Effector memory CD8-positive, alpha-beta T cell (primary cell): ENCODE data around the gene KIF2B.

Experiments
- ATAC-seq: fragments of 150-1000 bp; cut with Tn5 transposase; replicated peaks from 2 replicates; pipeline ENCODE4 v1.10.0; 2021; ENCODE audit warnings: mild to moderate bottlenecking, moderate library complexity
- DNase-seq, 3 experiments: peaks; one replicate each; pipeline ENCODE4 v3.0.0; 2021
- H3K27ac Mint-ChIP-seq, 2 donors: one replicate each; pipeline ENCODE4 v1.8.0; 2022; ENCODE audit warnings: mild to moderate bottlenecking in 2 of 2, mixed read lengths in 2 of 2, moderate library complexity in 2 of 2
- H3K27me3 Mint-ChIP-seq, 2 donors: one replicate each; pipeline ENCODE4 v1.8.0; 2022; ENCODE audit warnings: mixed read lengths in 2 of 2
- H3K36me3 Mint-ChIP-seq: one replicate; pipeline ENCODE4 v1.8.0; 2022; ENCODE audit warnings: mild to moderate bottlenecking, moderate library complexity, mixed read lengths; ENCODE audit not compliant: insufficient read depth
- H3K4me1 Mint-ChIP-seq, 2 donors: one replicate each; pipeline ENCODE4 v1.8.0; 2022; ENCODE audit warnings: low read depth in 2 of 2, mixed read lengths in 2 of 2
- H3K4me3 Mint-ChIP-seq, 2 donors: one replicate each; pipeline ENCODE4 v1.8.0; 2022; ENCODE audit warnings: mild to moderate bottlenecking in 2 of 2, mixed read lengths in 2 of 2, moderate library complexity in 2 of 2
- H3K9me3 Mint-ChIP-seq, 2 donors: one replicate each; pipeline ENCODE4 v1.8.0; 2022; ENCODE audit warnings: mixed read lengths in 2 of 2
- total RNA-seq, 9 experiments: gene quantifications; one replicate each; lab custom pipeline; 2026; lab: John Stamatoyannopoulos, UW

KIF2B gene, protein sequence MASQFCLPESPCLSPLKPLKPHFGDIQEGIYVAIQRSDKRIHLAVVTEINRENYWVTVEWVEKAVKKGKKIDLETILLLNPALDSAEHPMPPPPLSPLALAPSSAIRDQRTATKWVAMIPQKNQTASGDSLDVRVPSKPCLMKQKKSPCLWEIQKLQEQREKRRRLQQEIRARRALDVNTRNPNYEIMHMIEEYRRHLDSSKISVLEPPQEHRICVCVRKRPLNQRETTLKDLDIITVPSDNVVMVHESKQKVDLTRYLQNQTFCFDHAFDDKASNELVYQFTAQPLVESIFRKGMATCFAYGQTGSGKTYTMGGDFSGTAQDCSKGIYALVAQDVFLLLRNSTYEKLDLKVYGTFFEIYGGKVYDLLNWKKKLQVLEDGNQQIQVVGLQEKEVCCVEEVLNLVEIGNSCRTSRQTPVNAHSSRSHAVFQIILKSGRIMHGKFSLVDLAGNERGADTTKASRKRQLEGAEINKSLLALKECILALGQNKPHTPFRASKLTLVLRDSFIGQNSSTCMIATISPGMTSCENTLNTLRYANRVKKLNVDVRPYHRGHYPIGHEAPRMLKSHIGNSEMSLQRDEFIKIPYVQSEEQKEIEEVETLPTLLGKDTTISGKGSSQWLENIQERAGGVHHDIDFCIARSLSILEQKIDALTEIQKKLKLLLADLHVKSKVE
- 0 reads per million in 9 experiments for total RNA-seq

DNA sequence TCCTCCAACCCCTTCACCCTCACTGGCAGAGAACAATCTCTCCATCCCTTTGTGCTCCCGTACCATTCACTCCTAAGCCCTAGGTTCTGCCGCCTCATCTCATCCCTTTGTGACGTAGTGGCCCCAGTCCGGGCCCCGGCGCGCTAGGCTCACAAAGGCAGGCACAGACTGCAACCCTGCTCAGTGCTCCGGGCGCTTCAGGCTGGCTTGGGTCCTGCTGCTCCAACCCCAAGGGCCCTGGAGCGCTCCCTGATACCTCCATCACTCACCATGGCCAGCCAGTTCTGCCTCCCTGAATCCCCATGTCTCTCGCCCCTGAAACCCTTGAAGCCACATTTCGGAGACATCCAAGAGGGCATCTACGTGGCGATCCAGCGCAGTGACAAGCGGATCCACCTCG, at the start of gene KIF2B:
Gene KIF2B, plus strand, starts transcription at position 164 of the 400 bp plus-strand sequence. Its CDS starts 107 bp downstream, at position 271.
- Mint-ChIP-seq H3K4me3 (no peak within 1 kb of the TSS), H3K4me1 (no peaks in the 10 kb centered on the region), H3K36me3 (no peaks in the 10 kb centered on the region), H3K27me3 (no peaks in the 10 kb centered on the region), H3K9me3 (peaks cover 9 to 16% of the 10 kb centered on the region in 2 donors), H3K27ac (no peak within 1 kb of the TSS)
- no peak for DNase-seq
- no peak for ATAC-seq

DNA sequence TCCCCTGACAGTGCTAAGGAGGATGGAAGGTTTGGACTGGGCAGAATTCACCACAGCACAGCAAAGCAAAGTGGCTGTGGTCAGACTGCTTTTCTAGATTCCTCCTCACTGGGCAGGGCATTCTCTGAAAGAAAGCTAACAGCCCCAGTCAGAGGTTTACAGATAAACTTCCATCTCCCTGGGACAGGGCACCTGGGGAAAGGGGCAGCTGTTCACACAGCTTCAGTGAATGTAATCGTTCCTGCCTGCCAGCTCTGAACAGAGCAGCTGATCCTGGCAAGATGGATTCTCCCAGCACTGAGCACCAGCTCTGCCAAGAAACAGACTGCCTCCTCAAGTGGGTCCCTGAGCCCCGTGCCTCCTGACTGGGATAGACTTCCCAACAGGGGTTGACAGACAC, 42.4 kb upstream of the KIF2B start:
- Mint-ChIP-seq H3K36me3 (no peaks in the 10 kb centered on the region), H3K4me3 (no peak overlapping the region), H3K9me3 (peaks cover 0 to 26% of the 10 kb centered on the region in 2 donors), H3K27me3 (no peaks in the 10 kb centered on the region), H3K27ac (no peak overlapping the region), H3K4me1 (no peaks in the 10 kb centered on the region)
- DNase-seq, result no peak
- ATAC-seq, result no peak

DNA sequence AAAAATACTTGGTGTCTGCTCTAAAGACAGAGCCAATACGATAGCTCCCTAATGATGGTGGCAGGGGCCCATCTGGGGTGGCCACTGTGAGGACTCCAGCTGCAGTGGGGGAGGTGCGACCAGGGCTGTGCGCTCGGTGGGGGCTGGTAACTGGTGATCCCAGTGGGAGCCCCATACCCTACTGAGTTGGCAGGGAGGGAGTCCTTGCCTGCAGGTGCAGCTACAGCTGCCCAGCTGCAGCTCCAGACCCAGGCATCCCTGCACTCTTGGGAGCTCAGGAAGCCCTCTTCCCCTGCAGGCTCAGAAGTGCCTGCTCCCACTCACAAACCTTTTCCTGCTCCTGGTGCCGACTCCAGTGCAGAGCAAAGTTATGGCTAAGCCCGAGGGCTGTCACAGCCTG, 31.2 kb upstream of the KIF2B start:
- no peaks in the 10 kb centered on the region for H3K27me3 Mint-ChIP-seq
- ATAC-seq (no peak), DNase-seq (no peak)
- H3K4me3 Mint-ChIP-seq, result no peak overlapping the region
- no peaks in the 10 kb centered on the region for H3K4me1 Mint-ChIP-seq
- H3K27ac Mint-ChIP-seq, result no peak overlapping the region
- no peaks in the 10 kb centered on the region for H3K36me3 Mint-ChIP-seq
- peaks cover 4 to 7% of the 10 kb centered on the region in 2 donors for H3K9me3 Mint-ChIP-seq

DNA sequence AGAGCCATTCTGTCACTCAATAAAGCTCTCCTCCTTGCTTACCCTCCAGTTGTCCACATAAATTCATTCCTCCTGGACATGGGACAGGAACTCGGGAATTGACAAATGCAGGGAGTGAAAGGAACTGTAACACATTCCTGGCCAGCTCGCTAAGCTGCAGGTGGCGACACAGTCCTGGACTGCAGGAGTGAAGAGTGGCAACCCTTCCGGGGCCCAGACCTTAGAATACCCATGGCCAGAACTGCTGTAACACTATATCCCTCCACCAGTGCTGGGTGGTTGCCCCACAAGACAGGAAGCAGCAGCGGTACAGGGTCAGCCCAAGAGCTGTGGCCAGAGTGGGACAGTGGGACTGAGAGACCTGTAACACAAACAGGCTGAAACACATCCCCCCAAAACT, 30.3 kb upstream of the KIF2B start:
- H3K4me1 Mint-ChIP-seq, result no peaks in the 10 kb centered on the region

DNA sequence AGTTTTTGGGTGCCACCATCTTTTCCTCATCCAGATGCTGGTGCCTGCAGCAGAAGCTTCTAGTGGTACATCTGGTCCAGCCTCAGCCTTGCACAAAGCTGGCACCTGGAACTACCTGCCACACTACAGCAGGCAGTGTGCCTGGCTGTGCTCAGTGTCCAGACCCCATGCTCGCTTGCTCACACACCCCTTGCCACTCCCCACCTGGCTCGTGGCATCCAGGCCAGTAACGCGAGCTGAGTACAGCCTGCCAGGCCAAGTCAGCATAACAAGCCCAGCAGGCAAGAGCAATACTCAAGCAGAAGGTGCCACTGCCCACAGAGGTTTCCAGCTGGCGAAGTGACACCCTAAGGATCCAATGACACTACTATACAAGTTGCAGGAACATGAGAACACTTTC, 29.7 kb upstream of the KIF2B start:
- Mint-ChIP-seq H3K4me3 (no peak overlapping the region), H3K9me3 (peaks cover 4 to 7% of the 10 kb centered on the region in 2 donors), H3K4me1 (no peaks in the 10 kb centered on the region), H3K27me3 (no peaks in the 10 kb centered on the region), H3K27ac (no peak overlapping the region), H3K36me3 (no peaks in the 10 kb centered on the region)
- DNase-seq, result no peak
- ATAC-seq, result no peak

More for the DNA sequence above, 30.3 kb upstream of the KIF2B start:
- ATAC-seq, result no peak
- H3K4me3 Mint-ChIP-seq, result no peak overlapping the region
- H3K27ac Mint-ChIP-seq, result no peak overlapping the region
- DNase-seq, result no peak
- H3K9me3 Mint-ChIP-seq, result peaks cover 4 to 7% of the 10 kb centered on the region in 2 donors
- no peaks in the 10 kb centered on the region for H3K36me3 Mint-ChIP-seq
- H3K27me3 Mint-ChIP-seq, result no peaks in the 10 kb centered on the region

- no peaks in the 10 kb centered on the region for H3K27me3 Mint-ChIP-seq
- H3K9me3 Mint-ChIP-seq, result peaks cover 4 to 8% of the 10 kb centered on the region in 2 donors
- no peak overlapping the region for H3K4me3 Mint-ChIP-seq
- no peak for DNase-seq
- H3K4me1 Mint-ChIP-seq, result no peaks in the 10 kb centered on the region
- no peak for ATAC-seq
- no peak overlapping the region for H3K27ac Mint-ChIP-seq
- no peaks in the 10 kb centered on the region for H3K36me3 Mint-ChIP-seq
Measured at GRCh38 chr17:53794875-53795274, 27.9 kb upstream of the KIF2B start.

- DNase-seq (no peak), ATAC-seq (no peak)
- no peaks in the 10 kb centered on the region for H3K4me1 Mint-ChIP-seq
- no peak overlapping the region for H3K4me3 Mint-ChIP-seq
- no peaks in the 10 kb centered on the region for H3K27me3 Mint-ChIP-seq
- H3K9me3 Mint-ChIP-seq, result peaks cover 4 to 13% of the 10 kb centered on the region in 2 donors
- H3K36me3 Mint-ChIP-seq, result no peaks in the 10 kb centered on the region
- no peak overlapping the region for H3K27ac Mint-ChIP-seq
Measured at GRCh38 chr17:53796642-53797041, 26.1 kb upstream of the KIF2B start.

DNA sequence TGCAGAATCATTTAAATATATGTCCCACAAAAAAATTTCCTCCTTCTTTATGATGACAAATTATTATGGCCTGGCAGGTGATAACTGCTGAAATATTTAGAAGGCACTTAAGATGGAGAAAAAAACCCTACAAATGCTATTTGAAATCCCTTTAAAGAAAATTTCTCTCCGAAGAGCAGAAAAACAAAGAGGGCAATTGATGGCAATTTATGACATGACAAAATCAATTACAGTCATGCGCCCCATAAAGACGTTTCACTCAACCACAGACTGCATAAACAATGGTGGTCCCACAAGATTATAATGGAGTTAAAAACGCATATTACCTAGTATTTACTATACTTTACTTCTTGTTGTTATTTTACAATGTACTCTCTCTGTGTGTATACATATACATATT, 25.2 kb upstream of the KIF2B start:
- Mint-ChIP-seq H3K36me3 (no peaks in the 10 kb centered on the region), H3K9me3 (peaks cover 4 to 13% of the 10 kb centered on the region in 2 donors), H3K4me1 (no peaks in the 10 kb centered on the region), H3K27me3 (no peaks in the 10 kb centered on the region), H3K27ac (no peak overlapping the region), H3K4me3 (no peak overlapping the region)
- DNase-seq, result no peak
- no peak for ATAC-seq

DNA sequence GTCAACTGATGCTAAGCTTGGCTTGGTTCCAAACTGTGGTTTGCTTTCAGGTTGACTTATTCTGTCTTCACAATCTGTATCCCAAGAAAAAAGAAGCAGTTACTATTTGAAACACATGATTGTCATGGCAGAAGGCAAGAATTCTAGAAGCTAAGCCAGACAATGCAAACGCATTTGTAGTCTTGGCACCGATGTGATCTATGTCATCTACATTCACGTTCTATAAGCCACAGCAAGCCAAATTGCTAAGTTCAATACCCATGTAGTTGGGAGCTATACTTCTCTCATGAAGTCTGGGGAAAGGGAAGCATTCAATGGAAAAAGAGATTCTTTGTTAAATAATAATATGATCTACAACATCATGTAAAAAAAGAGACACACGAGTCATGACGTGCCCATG, 18.3 kb upstream of the KIF2B start:
- ATAC-seq, result no peak
- Mint-ChIP-seq H3K36me3 (no peaks in the 10 kb centered on the region), H3K27me3 (no peaks in the 10 kb centered on the region), H3K27ac (no peak overlapping the region), H3K4me3 (no peak overlapping the region), H3K9me3 (peaks cover 0 to 7% of the 10 kb centered on the region in 2 donors), H3K4me1 (no peaks in the 10 kb centered on the region)
- no peak for DNase-seq

GRCh38 chr17:53806473-53806872, 16.3 kb upstream of the KIF2B start:
- no peaks in the 10 kb centered on the region for H3K4me1 Mint-ChIP-seq
- ATAC-seq (no peak), DNase-seq (no peak)
- no peaks in the 10 kb centered on the region for H3K36me3 Mint-ChIP-seq
- H3K4me3 Mint-ChIP-seq, result no peak overlapping the region
- H3K27me3 Mint-ChIP-seq, result no peaks in the 10 kb centered on the region
- no peaks in the 10 kb centered on the region for H3K9me3 Mint-ChIP-seq
- H3K27ac Mint-ChIP-seq, result no peak overlapping the region

DNA sequence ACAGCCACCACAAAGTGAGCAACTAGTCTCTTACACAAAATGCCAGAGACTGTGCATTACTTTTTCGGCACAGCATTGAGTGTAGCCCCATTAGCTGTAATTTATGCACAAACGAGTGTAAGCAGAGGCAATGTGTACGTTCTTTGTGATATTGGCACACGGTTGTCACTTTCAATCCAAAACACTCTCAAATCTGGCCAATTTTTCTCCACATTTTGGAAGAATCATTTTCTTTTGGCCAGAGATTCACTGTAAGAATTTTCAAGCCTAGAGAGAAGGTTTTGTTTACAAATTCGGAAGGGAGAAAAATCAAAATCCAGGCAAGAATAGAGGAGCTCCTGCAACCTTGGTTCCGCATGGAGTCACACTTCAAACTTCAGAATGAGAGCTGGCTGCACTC, 15.4 kb upstream of the KIF2B start:
- Mint-ChIP-seq H3K9me3 (no peaks in the 10 kb centered on the region), H3K27ac (no peak overlapping the region), H3K36me3 (no peaks in the 10 kb centered on the region), H3K27me3 (no peaks in the 10 kb centered on the region), H3K4me1 (no peaks in the 10 kb centered on the region), H3K4me3 (no peak overlapping the region)
- no peak for ATAC-seq
- DNase-seq, result no peak

DNA sequence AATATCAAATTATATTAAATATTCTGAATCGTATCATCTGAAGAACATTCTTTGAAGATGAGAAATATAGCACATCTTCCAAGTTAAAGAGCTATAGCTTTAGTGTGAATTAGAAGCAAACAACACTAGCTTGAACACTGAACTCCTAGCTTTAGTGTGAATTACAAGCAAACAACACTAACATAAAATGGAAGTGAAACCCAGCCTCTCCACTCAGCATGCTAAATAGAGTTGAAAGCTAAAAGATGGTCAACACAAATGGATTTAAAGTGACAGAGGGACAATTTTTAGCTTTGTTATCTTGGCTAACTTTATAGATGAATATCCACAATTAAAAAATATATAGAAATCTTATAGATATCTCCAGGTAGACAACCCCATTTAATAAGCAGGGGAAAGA, 4.5 kb upstream of the KIF2B start:
- no peaks in the 10 kb centered on the region for H3K36me3 Mint-ChIP-seq
- DNase-seq (no peak), ATAC-seq (no peak)
- H3K9me3 Mint-ChIP-seq, result peaks cover 0 to 3% of the 10 kb centered on the region in 2 donors
- no peak overlapping the region for H3K27ac Mint-ChIP-seq
- no peaks in the 10 kb centered on the region for H3K27me3 Mint-ChIP-seq
- H3K4me1 Mint-ChIP-seq, result no peaks in the 10 kb centered on the region
- no peak overlapping the region for H3K4me3 Mint-ChIP-seq

DNA sequence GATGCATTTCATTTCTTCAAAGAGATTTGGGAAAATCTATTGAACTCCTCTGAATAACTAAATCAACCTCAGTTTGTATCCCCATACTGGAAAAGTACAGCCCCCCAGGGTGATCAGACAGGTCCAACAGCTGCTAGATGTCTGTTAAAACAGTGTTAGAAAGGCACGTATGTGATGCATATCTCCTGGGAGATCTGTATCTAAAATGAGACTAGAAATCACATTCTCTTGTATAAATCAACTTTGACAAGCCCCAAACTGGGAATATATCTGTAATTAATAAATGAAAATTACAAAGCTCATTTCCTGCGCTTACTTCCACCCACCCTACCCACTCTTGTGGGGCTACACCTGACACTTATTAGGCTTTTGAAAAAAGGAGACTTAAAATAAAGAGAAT, 3.8 kb upstream of the KIF2B start:
- no peaks in the 10 kb centered on the region for H3K4me1 Mint-ChIP-seq
- ATAC-seq, result no peak
- no peak for DNase-seq
- H3K36me3 Mint-ChIP-seq, result no peaks in the 10 kb centered on the region
- H3K27me3 Mint-ChIP-seq, result no peaks in the 10 kb centered on the region
- H3K27ac Mint-ChIP-seq, result no peak overlapping the region
- no peak overlapping the region for H3K4me3 Mint-ChIP-seq
- peaks cover 3 to 4% of the 10 kb centered on the region in 2 donors for H3K9me3 Mint-ChIP-seq

- Mint-ChIP-seq H3K27me3 (no peaks in the 10 kb centered on the region), H3K9me3 (peaks cover 7 to 14% of the 10 kb centered on the region in 2 donors), H3K36me3 (no peaks in the 10 kb centered on the region), H3K4me3 (no peak overlapping the region), H3K27ac (no peak overlapping the region), H3K4me1 (no peaks in the 10 kb centered on the region)
- ATAC-seq (no peak), DNase-seq (no peak)
Measured at GRCh38 chr17:53819956-53820355, 2.8 kb upstream of the KIF2B start.
